Lung (tissue), 12 donors: ENCODE data around the gene MRTFA. TPM values are rescaled to one million over a fixed set of nuclear protein-coding genes. Genes with fewer than 3 reads are reported as not detected.

Experiments used
- ATAC-seq: fragments of 200-7000 bp; cut with Tn5 transposase; one replicate; pipeline ENCODE4 v1.9.1; 2020; ENCODE audit warnings: moderate number of reproducible peaks; ENCODE audit not compliant: insufficient read depth, low FRiP score
- DNase-seq, 3 donors: peaks; one replicate each; pipeline ENCODE4 v3.0.0-alpha.2; 2013 to 2017
- H3K27ac ChIP-seq, 2 donors: one replicate each; pipeline ENCODE4 v1.5.1; 2013; ENCODE audit warnings: mild to moderate bottlenecking in 2 of 2, moderate library complexity in 2 of 2, control low read depth in 1 of 2, inconsistent platforms in 1 of 2, low read depth in 1 of 2, low read length in 1 of 2
- H3K27me3 ChIP-seq, 3 donors: one replicate each; pipeline ENCODE4 v1.5.1; 2013; ENCODE audit warnings: low read length in 2 of 3; ENCODE audit not compliant: control insufficient read depth in 3 of 3, insufficient read depth in 3 of 3
- H3K36me3 ChIP-seq, 4 donors: one replicate each; pipeline ENCODE4 v1.5.1; 2013; ENCODE audit warnings: low read length in 4 of 4, mild to moderate bottlenecking in 1 of 4, moderate library complexity in 1 of 4; ENCODE audit not compliant: control insufficient read depth in 4 of 4, insufficient read depth in 4 of 4
- H3K4me1 ChIP-seq, 5 donors: one replicate each; pipeline ENCODE4 v1.5.1; 2013; ENCODE audit warnings: low read length in 5 of 5, mild to moderate bottlenecking in 2 of 5, moderate library complexity in 1 of 5; ENCODE audit not compliant: control insufficient read depth in 5 of 5, insufficient read depth in 5 of 5
- H3K4me3 ChIP-seq: one replicate; pipeline ENCODE4 v1.5.1; 2013; ENCODE audit warnings: mild to moderate bottlenecking, control low read depth, moderate library complexity
- H3K9ac ChIP-seq, 2 donors: one replicate each; pipeline ENCODE4 v1.5.1; 2013; ENCODE audit warnings: low read length in 2 of 2, control low read depth in 1 of 2; ENCODE audit not compliant: insufficient read depth in 1 of 2
- H3K9me3 ChIP-seq, 4 donors: one replicate each; pipeline ENCODE4 v1.5.1; 2013; ENCODE audit warnings: low read length in 3 of 4, mild to moderate bottlenecking in 1 of 4, moderate library complexity in 1 of 4; ENCODE audit not compliant: control insufficient read depth in 4 of 4, insufficient read depth in 3 of 4
- CTCF ChIP-seq: IDR thresholded peaks from 2 replicates; pipeline ENCODE4 v1.5.1; 2012; ENCODE audit warnings: mild to moderate bottlenecking; ENCODE audit errors: control extremely low read depth, extremely low read depth
- WGBS, 2 donors: extraction: QIAGEN DNeasy Blood & Tissue Kit; methylation state at CpG; one replicate each; pipeline ENCODE4 v1.1.7; 2013; 5-methylcytosine and 5-hydroxymethylcytosine counted together
- polyA plus RNA-seq, 2 donors: library from polyadenylated mRNA; stranded (reverse); fragments of 200-250 nt; gene quantifications; one replicate each; pipeline ENCODE4 v1.2.1, GENCODE V29; 2013
- total RNA-seq, 2 donors: library from RNA; depleted of rRNA in 1 of 2; stranded (reverse); fragments of >200 nt in 1 of 2; gene quantifications; one replicate each; pipeline ENCODE4 v1.2.1, GENCODE V29; 2014 to 2021
- donor health status: control.
- donor health status: control.
- donor health status: Bipolar disorder and iron deficiency.
- donor health status: healthy.
- donor health status: DM: yes; HTN: yes; CAD: no.

The MRTFA gene
- total and polyA plus RNA-seq, 4 donors = 26.3 to 64.0 (median 40.1) TPM

GRCh38 chr22:40409613-40410113 is 226.9 kb downstream of the MRTFA start:
- H3K27me3 ChIP-seq = no peaks in the 10 kb centered on the region
- H3K4me1 ChIP-seq = no peaks in the 10 kb centered on the region
- no peak for DNase-seq
- peaks cover 3 to 70% (median 30%) of the 10 kb centered on the region in 4 donors for H3K36me3 ChIP-seq
- TF ChIP-seq CTCF = no peak
- no peak overlapping the region for H3K27ac ChIP-seq
- no peak for ATAC-seq
- no peak overlapping the region for H3K9ac ChIP-seq
- 92 to 94% methylated on average over 11 of the region's 11 CpGs for WGBS, 2 donors
- no peaks in the 10 kb centered on the region for H3K9me3 ChIP-seq
- no peak overlapping the region for H3K4me3 ChIP-seq

GRCh38 chr22:40408718-40409612 is 227.6 kb downstream of the MRTFA start:
- Histone ChIP-seq H3K27me3 (no peaks in the 10 kb centered on the region), H3K4me1 (no peaks in the 10 kb centered on the region), H3K36me3 (peaks cover 6 to 77% (median 30%) of the 10 kb centered on the region in 4 donors), H3K9ac (no peak overlapping the region), H3K4me3 (no peak overlapping the region), H3K9me3 (no peaks in the 10 kb centered on the region), H3K27ac (no peak overlapping the region)
- DNase-seq = no peak
- ATAC-seq = no peak
- no peak for TF ChIP-seq CTCF
- WGBS, 2 donors = 92 to 94% methylated on average over 21 of the region's 21 CpGs

- DNase-seq = no peak
- H3K27ac ChIP-seq = no peak overlapping the region
Measured at GRCh38 chr22:40407831-40408717, 228.4 kb downstream of the MRTFA start.

More at GRCh38 chr22:40407831-40408717, 228.4 kb downstream of the MRTFA start:
- 92 to 95% methylated on average over 29 to 32 of the region's 32 CpGs for WGBS, 2 donors
- ATAC-seq = no peak
- Histone ChIP-seq H3K9me3 (no peaks in the 10 kb centered on the region), H3K4me1 (no peaks in the 10 kb centered on the region), H3K4me3 (no peak overlapping the region), H3K9ac (no peak overlapping the region), H3K36me3 (peaks cover 6 to 77% (median 33%) of the 10 kb centered on the region in 4 donors), H3K27me3 (no peaks in the 10 kb centered on the region)
- TF ChIP-seq CTCF = no peak
